Endothelial cell of hepatic sinusoid (primary cell): ENCODE results near the gene CKAP2.
"Not testable (repeated sequence)": the region's sequence is repeated elsewhere in the genome, so short reads cannot be mapped to it uniquely, and the experiment has no call there.

Source experiments
- in situ Hi-C: cut with HindIII; loops from 2 replicates; pipeline ENCODE4 v1.10.0; 2017; ENCODE audit warnings: low sequenced_read_pairs

CKAP2 gene

DNA sequence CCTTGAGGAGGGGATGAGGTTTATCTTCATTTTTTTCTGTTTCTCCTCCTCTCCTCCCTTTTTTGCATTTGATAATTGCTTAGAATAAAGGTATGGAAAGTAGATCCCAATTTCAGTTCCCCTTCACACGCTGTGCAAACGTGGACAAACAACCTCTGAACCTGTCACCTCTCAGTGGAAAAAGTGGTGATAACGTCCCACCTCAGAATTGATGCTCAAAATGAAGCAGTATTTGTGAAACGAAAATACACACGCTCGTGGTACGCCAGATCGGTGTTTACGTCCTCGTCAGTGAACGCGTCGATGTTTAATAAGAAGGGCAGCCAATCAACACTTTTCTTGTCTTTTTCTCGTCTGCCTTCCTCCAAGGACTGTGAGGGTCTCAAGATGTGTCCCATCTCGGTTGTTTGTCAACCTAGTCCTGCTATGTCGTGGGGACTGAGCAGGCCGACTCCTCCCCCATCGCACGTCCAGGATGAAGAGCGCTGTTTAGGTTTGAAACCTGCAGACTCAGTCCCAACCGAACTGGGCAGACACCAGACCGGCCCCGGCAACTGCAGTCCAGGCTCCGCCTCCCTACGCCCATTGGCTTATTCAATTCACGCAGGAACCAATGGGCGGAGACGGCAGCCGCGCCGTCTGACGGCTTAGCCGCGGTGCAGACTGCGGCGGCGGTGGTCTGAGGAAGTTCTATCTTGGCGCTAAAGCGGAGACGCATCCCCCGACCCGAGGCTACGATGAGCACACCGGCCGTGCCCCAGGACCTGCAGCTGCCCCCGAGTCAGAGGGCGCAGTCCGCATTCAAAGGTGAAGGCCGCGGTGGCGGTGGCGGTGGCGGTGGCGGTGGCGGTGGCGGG is at the start of gene CKAP2:
CKAP2 (plus strand) TSS at position 659 of the 857 bp plus-strand sequence; CDS start at position 738, 79 bp downstream.
- in situ Hi-C loops = no loop called here

DNA sequence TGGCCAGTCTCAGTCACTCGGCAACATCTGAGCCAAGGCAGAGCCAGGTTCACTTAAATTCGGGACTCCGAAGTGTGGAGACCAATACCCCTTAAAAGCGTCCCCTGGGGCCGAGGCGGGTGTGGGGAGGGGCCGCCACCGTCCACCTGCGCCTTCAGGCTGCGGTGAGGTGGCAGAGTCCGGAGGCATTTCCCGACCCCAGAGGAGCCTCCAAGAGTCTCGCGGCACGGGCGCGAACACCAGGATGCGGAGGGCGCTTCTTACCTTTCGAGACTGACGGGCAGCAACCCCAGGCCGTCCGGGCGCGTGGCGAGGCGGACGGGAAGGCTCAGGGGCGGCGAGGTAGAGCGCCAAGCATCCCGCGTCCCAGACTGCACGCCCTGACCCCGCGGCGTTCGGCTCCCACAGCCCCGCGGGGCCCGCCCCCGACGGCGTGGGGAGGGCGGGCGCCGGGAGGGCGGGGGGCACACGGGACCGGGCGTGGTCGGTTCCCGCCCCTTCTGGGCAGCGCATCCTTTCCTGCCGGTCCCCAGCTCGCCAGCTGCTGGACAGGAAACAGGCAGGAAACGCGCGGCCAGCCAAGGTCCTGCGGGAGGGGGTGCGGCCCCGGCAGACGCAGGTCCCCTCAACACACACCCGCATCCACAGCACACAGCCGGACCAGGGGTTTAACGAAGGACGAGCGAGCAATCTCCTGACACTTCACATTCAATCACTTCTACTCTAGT is 49.3 kb upstream of the CKAP2 start, which contains the start of gene THSD1:
THSD1 (minus strand) TSS at position 406 of the 728 bp plus-strand sequence. CDS start 3,572 bp downstream, outside the sequence.
- in situ Hi-C loops = no loop called here

GRCh38 chr13:52406629-52407028 is 48.6 kb upstream of the CKAP2 start:
- in situ Hi-C loops = no loop called here

DNA sequence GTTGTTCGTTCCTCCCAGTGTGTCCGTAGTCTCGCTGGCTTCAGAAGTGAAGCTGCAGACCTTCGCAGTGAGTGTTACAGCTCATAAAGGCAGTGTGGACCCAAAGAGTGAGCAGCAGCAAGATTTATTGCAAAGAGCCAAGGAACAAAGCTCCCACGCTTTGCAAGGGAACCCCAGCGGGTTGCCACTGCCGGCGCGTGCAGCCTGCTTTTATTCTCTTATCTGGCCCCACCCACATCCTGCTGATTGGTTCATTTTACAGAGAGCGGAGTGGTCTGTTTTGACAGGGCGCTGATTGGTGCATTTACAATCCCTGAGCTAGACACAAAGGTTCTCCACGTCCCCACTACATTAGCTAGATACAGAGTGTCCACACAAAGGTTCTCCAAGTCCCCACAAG is 47.8 kb upstream of the CKAP2 start:
- in situ Hi-C loops = not testable (repeated sequence)

DNA sequence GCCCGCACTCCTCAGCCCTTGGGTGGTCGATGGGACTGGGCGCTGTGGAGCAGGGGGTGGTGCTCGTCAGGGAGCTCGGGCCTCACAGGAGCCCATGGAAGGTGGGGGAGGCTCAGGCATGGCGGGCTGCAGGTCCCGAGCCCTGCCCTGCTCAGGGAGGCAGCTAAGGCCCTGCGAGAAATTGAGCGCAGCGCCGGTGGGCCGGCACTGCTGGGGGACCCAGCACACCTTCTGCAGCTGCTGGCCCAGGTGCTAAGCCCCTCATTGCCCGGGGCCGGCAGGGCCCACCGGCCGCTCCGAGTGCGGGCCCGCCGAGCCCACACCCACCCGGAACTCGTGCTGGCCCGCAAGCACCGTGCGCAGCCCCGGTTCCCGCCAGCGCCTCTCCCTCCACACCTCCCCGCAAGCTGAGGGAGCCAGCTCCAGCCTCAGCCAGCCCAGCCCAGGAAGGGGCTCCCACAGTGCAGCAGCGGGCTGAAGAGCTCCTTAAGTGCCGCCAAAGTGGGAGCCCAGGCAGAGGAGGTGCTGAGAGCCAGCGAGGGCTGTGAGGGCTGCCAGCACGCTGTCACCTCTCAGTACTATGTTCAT is 47.1 kb upstream of the CKAP2 start:
- in situ Hi-C loops = not testable (repeated sequence)

DNA sequence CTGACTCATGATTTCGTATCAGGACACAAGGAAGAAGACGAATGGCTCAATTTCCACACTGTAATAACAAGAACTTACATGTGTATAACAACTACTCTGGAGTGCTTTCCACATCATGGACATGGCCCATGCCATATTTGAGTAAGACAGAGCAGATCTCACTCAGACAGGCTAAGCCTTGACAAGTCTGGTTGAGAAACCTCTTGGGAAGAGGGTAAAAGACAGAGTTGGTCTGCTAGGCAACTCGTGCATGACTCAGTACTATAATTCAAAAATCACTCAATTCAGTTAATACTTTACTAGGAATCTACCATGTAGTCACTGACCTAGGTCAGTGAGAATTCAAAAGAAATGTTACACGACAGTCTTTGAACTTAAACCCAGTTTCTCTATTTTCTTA is 43.6 kb upstream of the CKAP2 start:
- in situ Hi-C loops = no loop called here

GRCh38 chr13:52412128-52412527 is 43.1 kb upstream of the CKAP2 start:
- in situ Hi-C loops = no loop called here

GRCh38 chr13:52414051-52414450 is 41.2 kb upstream of the CKAP2 start:
- in situ Hi-C loops = no loop called here

- in situ Hi-C loops = no loop called here
These were observed 40.3 kb upstream of the CKAP2 start for GRCh38 chr13:52414963-52415362.

- in situ Hi-C loops = no loop called here
These were observed 36.2 kb upstream of the CKAP2 start for GRCh38 chr13:52419080-52419479.

- in situ Hi-C loops = no loop called here
These were observed 34.1 kb upstream of the CKAP2 start for GRCh38 chr13:52421216-52421615.

GRCh38 chr13:52428295-52428694 is 27.0 kb upstream of the CKAP2 start:
- in situ Hi-C loops = no loop called here

GRCh38 chr13:52432456-52432855 is 22.8 kb upstream of the CKAP2 start:
- in situ Hi-C loops = no loop called here

- in situ Hi-C loops = no loop called here
These were observed 9.0 kb upstream of the CKAP2 start for GRCh38 chr13:52446265-52446664.

GRCh38 chr13:52447354-52447753 is 7.9 kb upstream of the CKAP2 start:
- in situ Hi-C loops = no loop called here

DNA sequence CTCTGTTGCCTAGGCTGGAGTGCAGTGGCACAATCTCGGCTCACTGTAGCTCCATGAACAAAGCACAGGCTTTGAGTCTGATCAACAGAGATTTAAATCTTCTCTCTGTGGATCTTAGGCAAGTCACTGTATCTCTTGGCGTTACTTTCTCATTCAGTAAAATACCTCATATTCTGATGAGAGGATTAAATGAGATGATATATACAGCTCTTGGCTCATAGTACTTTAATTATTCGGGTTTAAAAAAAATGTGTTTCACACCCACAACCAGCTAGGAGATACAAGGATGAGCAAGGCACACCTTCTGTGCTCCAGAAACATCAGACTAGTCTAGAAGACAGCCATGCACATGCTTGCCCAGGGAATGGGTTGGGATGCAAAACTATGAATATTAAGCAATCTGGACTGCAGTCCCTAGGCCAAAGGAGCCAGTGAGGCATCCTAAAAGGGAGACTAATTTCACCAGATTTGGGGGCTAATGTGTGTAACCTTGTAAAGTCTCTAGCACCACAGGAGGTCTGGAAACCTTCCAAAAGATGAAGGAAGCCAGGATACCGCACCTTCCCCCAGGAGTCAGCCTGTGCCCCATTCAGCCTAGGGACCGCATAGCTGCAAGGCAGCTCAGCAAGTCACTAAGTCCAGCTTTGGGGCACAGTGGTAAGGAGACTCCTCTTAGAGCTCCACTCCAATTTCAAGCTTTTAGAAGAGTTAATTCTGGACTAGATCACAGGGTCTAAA is 7.3 kb upstream of the CKAP2 start:
- in situ Hi-C loops = no loop called here

DNA sequence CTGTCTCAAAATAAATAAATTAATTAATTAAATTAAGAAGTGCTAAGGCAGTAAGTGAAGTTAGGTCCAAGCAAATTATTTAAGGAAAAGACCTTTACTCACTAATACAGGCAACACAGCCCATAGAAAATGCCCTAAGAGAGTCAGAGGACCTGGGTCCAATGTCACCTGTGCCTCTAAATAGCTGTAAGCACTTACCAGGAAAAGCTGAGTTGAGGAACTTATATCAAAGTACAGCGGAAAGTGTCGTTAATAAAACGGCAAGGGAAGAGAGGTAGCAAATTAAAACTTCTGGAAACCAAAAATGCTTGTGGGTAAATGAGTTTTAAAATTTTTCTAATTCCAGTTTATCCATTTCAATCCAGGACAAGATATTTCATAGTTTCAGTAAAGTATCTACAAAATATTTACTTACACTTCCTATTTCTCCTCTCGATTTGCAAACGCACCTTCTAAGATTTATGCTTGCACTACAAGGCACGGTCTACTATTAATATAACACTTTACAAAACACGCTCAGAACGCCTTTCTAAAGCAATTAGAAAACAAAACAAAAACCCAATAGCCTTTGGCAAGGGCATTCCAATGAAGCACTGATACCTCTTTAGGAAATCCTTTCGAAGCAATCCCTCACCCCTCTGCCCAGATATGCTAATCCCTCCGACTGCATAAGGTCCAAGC is 5.8 kb upstream of the CKAP2 start:
- in situ Hi-C loops = no loop called here

DNA sequence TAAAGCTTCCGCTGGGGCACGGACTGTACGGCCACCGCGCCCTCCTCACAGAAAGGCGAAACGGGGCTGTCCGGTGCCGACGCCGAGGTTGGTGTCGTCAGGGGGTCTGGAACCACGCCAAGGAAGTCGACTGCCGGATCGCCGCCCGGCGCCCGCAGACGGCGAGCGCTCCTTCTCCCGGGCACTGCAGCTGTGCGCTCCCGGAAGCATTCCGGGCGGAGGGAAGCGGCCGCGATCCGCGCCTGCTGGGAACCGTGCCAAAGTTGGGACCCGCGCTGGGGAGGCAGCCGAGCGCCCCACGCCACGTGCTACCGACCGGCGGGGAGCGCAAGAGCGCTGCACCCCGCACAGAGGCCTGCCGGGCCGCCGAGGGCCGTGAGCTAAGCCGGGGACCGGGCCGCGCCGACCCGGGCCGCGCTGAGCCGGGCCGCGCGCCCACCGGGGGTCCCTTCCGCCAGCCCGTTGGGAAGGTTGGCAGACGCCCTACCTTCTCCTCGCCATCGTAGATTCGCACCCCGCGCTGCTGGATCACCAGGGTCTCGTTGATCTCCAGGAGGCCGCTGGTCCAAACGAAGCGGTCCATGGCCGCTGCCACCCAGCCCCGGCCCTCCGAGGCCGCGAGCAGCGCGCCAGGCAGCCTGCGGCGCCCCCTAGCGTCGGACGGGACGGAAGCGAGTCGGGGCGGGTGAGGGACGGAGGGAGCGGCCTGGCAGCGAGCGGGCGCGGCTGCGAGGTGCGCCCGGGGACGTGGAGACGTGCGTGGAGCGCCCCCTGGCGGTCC is 5.1 kb upstream of the CKAP2 start, which contains the start of gene VPS36:
VPS36 (minus strand) TSS at position 623 of the 781 bp plus-strand sequence; CDS start at position 583, 40 bp downstream.
- in situ Hi-C loops = no loop called here

- in situ Hi-C loops = no loop called here
These were observed 4.5 kb upstream of the CKAP2 start for GRCh38 chr13:52450793-52451116.
